GM12873 (cell line): ENCODE data around the gene NDUFV2.

Source experiments
- TF ChIP-seq, protein P1 (sequence below): IDR thresholded peaks from 2 replicates; pipeline ENCODE4 v1.5.1; 2012; ENCODE audit warnings: low read depth, mild to moderate bottlenecking, moderate library complexity, low read length, control low read depth; ENCODE audit not compliant: insufficient read depth; ENCODE audit errors: missing control alignments

NDUFV2 gene

DNA sequence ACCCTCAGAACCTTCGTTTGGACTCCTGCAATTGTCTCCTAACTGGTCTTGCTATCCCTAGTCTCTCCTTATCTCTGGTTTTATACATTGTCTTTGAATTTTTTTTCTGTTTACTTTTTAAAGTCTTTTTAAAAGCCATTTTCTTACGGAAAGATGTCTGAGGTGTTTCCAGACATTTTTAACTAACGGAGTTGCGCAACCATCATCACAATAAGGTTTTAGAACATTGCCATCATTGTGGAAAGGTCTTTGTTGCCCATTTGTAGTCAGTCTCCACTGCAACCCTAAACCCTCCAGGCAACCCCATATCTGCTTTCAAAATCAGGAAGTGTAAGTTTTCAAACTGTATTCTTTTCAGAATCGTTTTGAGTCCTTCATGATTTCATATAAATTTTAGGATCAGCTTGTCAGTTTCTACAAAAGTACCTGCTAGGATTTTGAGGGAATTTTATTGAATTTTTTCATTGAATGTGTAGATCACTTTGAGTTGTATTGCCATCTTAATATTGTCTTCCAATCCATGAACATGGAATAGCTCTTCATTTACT lies 80.4 kb downstream of the NDUFV2 start:
- TF ChIP-seq, protein P1, sequence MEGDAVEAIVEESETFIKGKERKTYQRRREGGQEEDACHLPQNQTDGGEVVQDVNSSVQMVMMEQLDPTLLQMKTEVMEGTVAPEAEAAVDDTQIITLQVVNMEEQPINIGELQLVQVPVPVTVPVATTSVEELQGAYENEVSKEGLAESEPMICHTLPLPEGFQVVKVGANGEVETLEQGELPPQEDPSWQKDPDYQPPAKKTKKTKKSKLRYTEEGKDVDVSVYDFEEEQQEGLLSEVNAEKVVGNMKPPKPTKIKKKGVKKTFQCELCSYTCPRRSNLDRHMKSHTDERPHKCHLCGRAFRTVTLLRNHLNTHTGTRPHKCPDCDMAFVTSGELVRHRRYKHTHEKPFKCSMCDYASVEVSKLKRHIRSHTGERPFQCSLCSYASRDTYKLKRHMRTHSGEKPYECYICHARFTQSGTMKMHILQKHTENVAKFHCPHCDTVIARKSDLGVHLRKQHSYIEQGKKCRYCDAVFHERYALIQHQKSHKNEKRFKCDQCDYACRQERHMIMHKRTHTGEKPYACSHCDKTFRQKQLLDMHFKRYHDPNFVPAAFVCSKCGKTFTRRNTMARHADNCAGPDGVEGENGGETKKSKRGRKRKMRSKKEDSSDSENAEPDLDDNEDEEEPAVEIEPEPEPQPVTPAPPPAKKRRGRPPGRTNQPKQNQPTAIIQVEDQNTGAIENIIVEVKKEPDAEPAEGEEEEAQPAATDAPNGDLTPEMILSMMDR = no peak
